GM18867 (cell line): ENCODE results near the gene UFD1.

Experiments
- ATAC-seq: cut with Tn5 transposase; IDR thresholded peaks from one replicate; pipeline ENCODE4 v1.9.1; 2021; ENCODE audit warnings: mild to moderate bottlenecking, moderate library complexity; ENCODE audit not compliant: unreplicated experiment

UFD1 gene

GRCh38 chr22:19516378-19517170, 37.6 kb upstream of the UFD1 start:
- ATAC-seq: no peak

GRCh38 chr22:19515654-19516377, 36.8 kb upstream of the UFD1 start:
- no peak for ATAC-seq

- ATAC-seq: no peak
These were observed 36.0 kb upstream of the UFD1 start for GRCh38 chr22:19514831-19515565.

- no peak for ATAC-seq
These were observed 34.8 kb upstream of the UFD1 start for GRCh38 chr22:19513823-19514222.

- no peak for ATAC-seq
These were observed 31.9 kb upstream of the UFD1 start for GRCh38 chr22:19510919-19511341.

GRCh38 chr22:19509923-19510322, 30.9 kb upstream of the UFD1 start:
- no peak for ATAC-seq

- no peak for ATAC-seq
These were observed 30.2 kb upstream of the UFD1 start for GRCh38 chr22:19509191-19509590.

GRCh38 chr22:19508024-19508776, 29.2 kb upstream of the UFD1 start:
- ATAC-seq: no peak

- ATAC-seq: no peak
These were observed 28.5 kb upstream of the UFD1 start for GRCh38 chr22:19507534-19507861.

- no peak for ATAC-seq
These were observed 27.2 kb upstream of the UFD1 start for GRCh38 chr22:19506212-19506611.

- ATAC-seq: no peak
These were observed 26.7 kb upstream of the UFD1 start for GRCh38 chr22:19505735-19506126.

- ATAC-seq: no peak
These were observed 26.1 kb upstream of the UFD1 start for GRCh38 chr22:19504900-19505734.

- ATAC-seq: no peak
These were observed 24.9 kb upstream of the UFD1 start for GRCh38 chr22:19503869-19504268.

GRCh38 chr22:19503367-19503766, 24.4 kb upstream of the UFD1 start:
- no peak for ATAC-seq

GRCh38 chr22:19501897-19502447, 23.0 kb upstream of the UFD1 start:
- no peak for ATAC-seq

- ATAC-seq: no peak
These were observed 20.9 kb upstream of the UFD1 start for GRCh38 chr22:19499880-19500242.

GRCh38 chr22:19499236-19499879, 20.4 kb upstream of the UFD1 start:
- ATAC-seq: no peak

- no peak for ATAC-seq
These were observed 19.8 kb upstream of the UFD1 start for GRCh38 chr22:19498866-19499190.

- ATAC-seq: no peak
These were observed 19.3 kb upstream of the UFD1 start for GRCh38 chr22:19498154-19498865.
